Prostate gland (tissue), 2 donors: Measurements from ENCODE around the gene NARS2.

Source experiments
- CTCF ChIP-seq, 4 experiments: fragments of 200-600 bp in 2 of 4; fragments of 450-650 bp in 2 of 4; sonication (generic) in 2 of 4; IDR thresholded peaks; 1 replicate in 3 of 4; 2 replicates in 1 of 4; pipeline ENCODE4 v1.5.1; 2016 to 2019; ENCODE audit warnings: antibody characterized with exemption in 4 of 4, mild to moderate bottlenecking in 2 of 4, moderate library complexity in 2 of 4
- POLR2A ChIP-seq: fragments of 450-650 bp; IDR thresholded peaks from one replicate; pipeline ENCODE4 v1.6.1; 2016; ENCODE audit warnings: antibody characterized with exemption, mild to moderate bottlenecking
- POLR2AphosphoS5 ChIP-seq: sonication (generic); formaldehyde crosslinking; IDR thresholded peaks from one replicate; pipeline ENCODE4 v1.6.1; 2017; ENCODE audit warnings: antibody characterized with exemption

- no peak for TF ChIP-seq CTCF (IDR thresholded peaks at IDR 0.05)
- no peak for TF ChIP-seq POLR2A
- no peak for TF ChIP-seq POLR2AphosphoS5
Observed at GRCh38 chr11:78470861-78471442, 103.7 kb downstream of the NARS2 start.
